Thyroid gland (tissue), 4 donors: ENCODE measurements around the gene APC2. TPM values are rescaled to one million over a fixed set of nuclear protein-coding genes. Genes with fewer than 3 reads are reported as not detected.

Source experiments
- DNase-seq, 2 donors: peaks; one replicate each; pipeline ENCODE4 v3.0.0-alpha.2; 2019
- H3K27ac ChIP-seq, 3 donors: fragments of 200-600 bp; sonication (generic); 1 replicate in 2 of 3; 2 replicates in 1 of 3; pipeline ENCODE4 v1.5.1; 2016 to 2019; ENCODE audit warnings: mild to moderate bottlenecking in 1 of 3, moderate library complexity in 1 of 3
- H3K27me3 ChIP-seq: fragments of 200-600 bp; sonication (generic); one replicate; pipeline ENCODE4 v1.5.1; 2019
- H3K36me3 ChIP-seq, 2 donors: fragments of 200-600 bp; sonication (generic); one replicate each; pipeline ENCODE4 v1.5.1; 2016 to 2019
- H3K4me1 ChIP-seq, 2 donors: fragments of 200-600 bp; sonication (generic); one replicate each; pipeline ENCODE4 v1.5.1; 2017 to 2019
- H3K4me3 ChIP-seq, 3 donors: fragments of 200-600 bp; sonication (generic); replicated peaks in 1 of 3; 1 replicate in 2 of 3; 2 replicates in 1 of 3; pipeline ENCODE4 v1.5.1; 2016; ENCODE audit warnings: mild to moderate bottlenecking in 1 of 3
- H3K9me3 ChIP-seq: fragments of 200-600 bp; sonication (generic); one replicate; pipeline ENCODE4 v1.5.1; 2017
- CTCF ChIP-seq, 6 experiments: fragments of 200-600 bp in 3 of 6; fragments of 450-650 bp in 3 of 6; sonication (generic) in 3 of 6; IDR thresholded peaks; one replicate each; pipeline ENCODE4 v1.5.1; 2016 to 2019; ENCODE audit warnings: antibody characterized with exemption in 6 of 6, mild to moderate bottlenecking in 2 of 6, inconsistent platforms in 1 of 6, moderate library complexity in 1 of 6
- POLR2A ChIP-seq, 2 donors: fragments of 450-650 bp; IDR thresholded peaks; one replicate each; pipeline ENCODE4 v1.6.1; 2017; ENCODE audit warnings: antibody characterized with exemption in 2 of 2, mild to moderate bottlenecking in 2 of 2, moderate library complexity in 1 of 2
- WGBS, 2 donors: methylation state at CpG; one replicate each; pipeline ENCODE4 v1.1.5; 2017; 5-methylcytosine and 5-hydroxymethylcytosine counted together
- intact Hi-C: fragments of 100-400 bp; cut with DNase I; formaldehyde crosslinking; loops from one replicate; pipeline ENCODE4 v1.15.1; 2023
- total RNA-seq, 4 donors: library from RNA; depleted of rRNA; stranded (reverse); fragments of >200 nt; gene quantifications; one replicate each; pipeline ENCODE4 v1.2.3, GENCODE V29; 2016

APC2 gene
- total RNA-seq, 4 donors from 2014 or later: under 0.01 to 0.20 (median 0.08) TPM; not detected in 1

- no peak overlapping the region for H3K4me3 ChIP-seq
- no peak for DNase-seq
- H3K27me3 ChIP-seq: peaks cover 25% of the 10 kb centered on the region
- H3K4me1 ChIP-seq: peaks cover 5 to 18% of the 10 kb centered on the region in 2 donors
- intact Hi-C loops: no loop called here
- H3K27ac ChIP-seq: no peak overlapping the region
- 14 to 20% methylated on average over 8 to 22 of the region's 22 CpGs for WGBS, 2 donors
- H3K9me3 ChIP-seq: no peaks in the 10 kb centered on the region
- TF ChIP-seq CTCF (IDR thresholded peaks at IDR 0.05): no peak
- no peak for TF ChIP-seq POLR2A (IDR thresholded peaks at IDR 0.05)
- no peaks in the 10 kb centered on the region for H3K36me3 ChIP-seq
Measured at GRCh38 chr19:1455002-1455335, 5.0 kb downstream of the APC2 start.

GRCh38 chr19:1455336-1456120 is 5.6 kb downstream of the APC2 start:
- intact Hi-C loops: no loop called here
- Histone ChIP-seq H3K4me3 (no peak overlapping the region), H3K9me3 (no peaks in the 10 kb centered on the region), H3K27me3 (peaks cover 19% of the 10 kb centered on the region), H3K36me3 (no peaks in the 10 kb centered on the region), H3K27ac (no peak overlapping the region), H3K4me1 (peaks cover 5 to 18% of the 10 kb centered on the region in 2 donors)
- no peak for DNase-seq
- WGBS, 2 donors: 5 to 10% methylated on average over 28 to 32 of the region's 42 CpGs
- TF ChIP-seq POLR2A (IDR thresholded peaks at IDR 0.05): no peak
- no peak for TF ChIP-seq CTCF (IDR thresholded peaks at IDR 0.05)

- Histone ChIP-seq H3K9me3 (no peaks in the 10 kb centered on the region), H3K27me3 (peaks cover 16% of the 10 kb centered on the region), H3K4me1 (peaks cover 5 to 18% of the 10 kb centered on the region in 2 donors), H3K36me3 (no peaks in the 10 kb centered on the region), H3K27ac (no peak overlapping the region), H3K4me3 (no peak overlapping the region)
- intact Hi-C loops: no loop called here
- TF ChIP-seq CTCF (IDR thresholded peaks at IDR 0.05): no peak
- TF ChIP-seq POLR2A (IDR thresholded peaks at IDR 0.05): no peak
- no peak for DNase-seq
- 44 to 53% methylated on average over 18 to 27 of the region's 43 CpGs for WGBS, 2 donors
Measured at GRCh38 chr19:1456121-1456900, 6.4 kb downstream of the APC2 start.

GRCh38 chr19:1457031-1457739 is 7.3 kb downstream of the APC2 start:
- peaks cover 8% of the 10 kb centered on the region for H3K27me3 ChIP-seq

More at GRCh38 chr19:1457031-1457739, 7.3 kb downstream of the APC2 start:
- Histone ChIP-seq H3K9me3 (no peaks in the 10 kb centered on the region), H3K4me1 (peaks cover 5 to 18% of the 10 kb centered on the region in 2 donors), H3K4me3 (no peak overlapping the region), H3K36me3 (no peaks in the 10 kb centered on the region), H3K27ac (no peak overlapping the region)
- WGBS, 2 donors: 21 to 22% methylated on average over 14 to 20 of the region's 48 CpGs
- no peak for DNase-seq
- no peak for TF ChIP-seq POLR2A (IDR thresholded peaks at IDR 0.05)
- TF ChIP-seq CTCF (IDR thresholded peaks at IDR 0.05): no peak
- intact Hi-C loops: no loop called here
